HG03060 (cell line): ENCODE data around the gene ATP8B4.
"Not testable (repeated sequence)": the region's sequence is repeated elsewhere in the genome, so short reads cannot be mapped to it uniquely, and the experiment has no call there.

Experiments
- ATAC-seq: cut with Tn5 transposase; IDR thresholded peaks from one replicate; pipeline ENCODE4 v1.9.1; 2021; ENCODE audit warnings: low read depth, moderate number of reproducible peaks; ENCODE audit not compliant: unreplicated experiment

The ATP8B4 gene

DNA sequence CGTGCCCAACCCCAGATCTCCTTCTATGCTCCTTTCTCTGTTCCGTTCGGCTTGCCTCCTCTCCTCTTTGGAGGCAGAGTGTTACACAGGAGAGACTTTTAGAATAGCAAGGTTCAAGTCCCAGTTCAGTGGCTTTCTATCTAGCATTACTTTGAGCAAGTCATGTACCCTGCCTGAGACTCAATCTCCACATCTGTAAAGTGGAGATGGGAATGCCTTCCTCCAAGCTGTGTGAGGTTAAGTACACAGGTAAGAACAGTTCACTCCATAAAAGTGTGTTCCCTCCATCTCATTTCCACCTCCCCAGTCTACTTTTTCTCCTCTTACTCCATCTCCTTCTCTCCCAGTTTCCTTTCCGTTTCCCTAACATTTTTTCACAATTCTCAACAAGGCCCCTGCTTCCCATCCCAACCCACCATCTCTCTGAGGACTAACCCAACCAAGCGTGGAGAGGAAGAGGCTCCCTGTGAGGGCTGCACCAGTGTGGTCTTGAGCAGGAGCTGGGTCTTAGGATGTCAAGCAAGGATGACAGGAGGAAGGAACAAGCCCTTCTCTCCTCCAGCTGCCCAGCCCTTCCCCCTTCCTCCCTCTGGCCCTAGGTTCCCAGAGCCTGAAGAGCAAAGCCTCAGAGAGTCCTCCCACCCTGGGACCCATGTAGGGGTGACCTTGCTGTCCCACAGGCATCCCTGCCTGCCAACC, 6.4 kb downstream of the ATP8B4 start:
- ATAC-seq: no peak

DNA sequence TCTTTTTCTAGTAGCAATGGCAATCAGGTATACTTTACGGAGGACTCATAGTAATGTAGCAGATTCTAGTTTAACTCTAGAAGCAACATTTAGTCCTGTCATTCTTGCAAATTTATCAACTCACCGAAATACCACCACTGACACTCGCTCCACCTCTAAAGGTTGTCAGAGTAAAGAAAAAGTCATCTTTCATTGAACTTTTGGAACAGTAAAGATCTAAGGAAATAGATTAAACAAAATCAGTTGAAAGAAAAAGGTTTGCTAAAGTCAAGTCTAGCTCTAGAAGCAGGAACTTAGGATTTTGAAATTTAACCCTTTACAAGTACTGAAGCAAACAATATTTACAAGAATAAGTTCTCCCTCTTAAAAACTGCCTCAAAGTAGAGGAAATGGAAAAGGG, 8.7 kb downstream of the ATP8B4 start:
- ATAC-seq: no peak

DNA sequence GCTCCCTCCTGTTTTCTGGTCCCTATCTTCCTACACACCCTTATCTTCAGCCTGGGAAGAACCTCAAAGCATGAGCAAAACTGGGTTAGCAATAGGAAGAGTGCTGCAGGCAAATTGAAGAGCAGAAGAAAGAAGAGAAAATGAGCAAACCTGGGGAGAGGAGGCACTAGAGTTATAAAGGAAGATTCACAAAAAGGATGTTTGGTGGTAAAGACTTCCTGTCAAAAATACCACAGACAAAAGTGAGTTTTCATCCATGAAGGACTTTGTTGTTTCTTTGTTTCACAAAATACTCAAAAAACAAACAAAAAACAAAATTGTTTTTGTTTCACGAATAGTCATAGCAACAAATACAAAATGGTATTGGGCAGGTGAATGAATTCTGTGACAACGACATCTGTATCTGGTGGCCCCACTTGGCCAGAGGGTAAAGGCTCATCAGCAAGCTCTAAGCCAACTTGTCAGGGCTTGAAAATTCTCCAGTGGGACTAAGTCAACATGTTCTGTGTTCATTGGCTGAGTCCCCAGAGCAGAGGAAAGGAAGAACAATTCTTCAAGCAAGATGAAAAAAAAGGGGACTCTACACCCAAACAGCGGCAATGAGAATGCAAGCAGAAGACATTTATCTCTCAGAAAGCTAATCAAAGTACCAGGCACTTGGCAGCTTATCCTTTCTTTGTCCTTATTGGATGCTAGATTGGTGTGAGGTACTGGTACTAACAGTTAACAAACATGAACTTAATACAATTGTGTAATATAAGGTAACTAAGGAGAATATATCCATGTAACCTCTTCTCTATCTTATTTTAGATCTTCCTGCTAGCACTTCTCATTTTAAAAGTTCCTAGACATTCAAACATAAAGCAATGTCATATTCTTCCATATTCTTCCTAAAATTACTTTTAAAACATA, 9.7 kb downstream of the ATP8B4 start:
- no peak for ATAC-seq

DNA sequence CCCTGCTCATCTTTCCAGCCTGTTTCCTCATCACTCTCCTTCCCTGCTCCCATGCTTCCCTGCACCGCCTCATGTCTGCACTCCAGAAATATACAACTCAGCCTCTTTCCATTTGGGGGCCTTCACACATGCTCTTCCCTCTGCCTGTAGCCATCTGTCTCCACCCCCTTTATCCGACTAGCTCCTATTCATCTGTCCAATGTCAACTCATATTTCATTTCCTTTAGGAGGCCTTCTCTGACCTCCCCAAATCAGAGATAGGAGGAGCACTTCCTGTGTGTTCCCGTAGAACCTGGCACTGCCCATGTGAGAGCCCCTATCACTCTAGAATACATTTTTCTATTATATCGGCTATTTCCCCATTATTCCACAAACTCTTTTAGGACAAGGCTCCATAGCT, 10.6 kb downstream of the ATP8B4 start:
- no peak for ATAC-seq

DNA sequence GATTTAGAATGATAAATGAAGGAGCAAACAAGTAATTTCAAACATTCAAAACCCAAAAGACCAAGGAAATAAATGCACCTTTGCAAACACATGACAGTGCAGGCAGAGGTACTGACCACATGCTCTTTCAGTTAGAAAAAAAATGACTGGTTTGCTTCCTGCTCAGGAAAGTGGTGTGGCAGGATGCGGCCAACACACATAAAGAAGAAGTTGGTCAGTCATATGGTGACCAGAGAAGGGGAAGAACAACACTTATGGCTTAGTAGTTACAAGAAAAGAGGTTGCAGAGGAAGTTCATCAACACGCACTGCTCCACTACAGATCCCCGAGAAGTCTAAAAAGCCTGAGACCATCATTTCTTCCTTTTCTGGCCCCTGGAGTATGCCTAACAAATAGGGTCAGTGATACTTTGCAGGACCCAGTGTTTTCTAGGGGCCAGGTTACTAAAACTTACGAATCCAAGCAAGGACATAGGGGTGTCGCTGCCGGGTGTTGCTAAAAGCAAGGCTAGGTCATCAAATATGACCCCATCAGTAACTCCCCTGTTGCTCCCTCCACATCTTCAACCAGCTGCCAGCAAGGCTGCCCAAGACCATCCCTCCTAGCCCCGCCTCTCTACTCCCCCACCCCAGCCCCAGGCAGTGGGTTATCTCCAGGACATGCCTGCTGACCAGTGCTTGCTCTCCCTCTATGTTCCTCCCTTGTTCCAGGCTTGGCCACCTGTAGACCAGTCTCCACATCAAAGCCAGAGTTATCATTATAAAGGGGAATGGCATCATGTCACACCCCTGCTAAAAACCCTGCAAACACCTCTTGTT, 11.2 kb downstream of the ATP8B4 start:
- peak; percentile 87 for ATAC-seq

DNA sequence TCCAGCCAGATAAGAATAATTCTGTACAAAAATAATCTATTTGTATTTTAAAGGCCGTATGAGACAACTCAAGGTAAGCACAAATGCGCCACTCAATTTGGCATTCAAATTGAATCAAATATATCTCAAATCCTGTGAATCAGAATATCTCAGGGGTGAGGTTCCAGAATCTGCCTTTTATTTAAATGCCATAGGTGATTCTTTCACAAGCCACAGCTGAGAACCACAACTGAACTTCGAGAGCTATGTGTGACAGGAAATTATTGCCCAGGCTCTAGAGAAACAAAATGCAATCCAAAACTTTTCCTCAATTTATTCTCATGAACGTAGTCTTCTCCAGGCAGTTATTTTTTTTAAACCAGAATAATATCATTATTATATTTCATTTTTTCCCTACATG, 11.9 kb downstream of the ATP8B4 start:
- no peak for ATAC-seq

DNA sequence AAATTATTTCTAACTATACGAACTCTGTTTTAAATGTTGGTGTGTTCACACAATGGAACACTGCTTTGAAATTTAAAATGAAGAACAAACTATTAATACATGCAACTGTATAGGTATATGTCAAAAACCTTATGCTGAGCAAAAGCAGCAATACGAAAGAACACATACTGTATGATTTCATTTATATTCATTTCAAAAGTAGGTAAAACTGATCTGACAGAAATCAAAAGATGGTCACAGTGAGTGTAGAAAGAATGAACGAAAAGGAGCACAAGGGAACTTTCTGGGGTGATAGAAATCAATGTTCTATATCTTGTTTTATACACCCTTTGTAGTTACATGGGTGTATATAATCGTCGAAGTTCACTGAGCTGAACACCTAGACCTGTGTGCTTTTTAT, 12.6 kb downstream of the ATP8B4 start:
- ATAC-seq: no peak

DNA sequence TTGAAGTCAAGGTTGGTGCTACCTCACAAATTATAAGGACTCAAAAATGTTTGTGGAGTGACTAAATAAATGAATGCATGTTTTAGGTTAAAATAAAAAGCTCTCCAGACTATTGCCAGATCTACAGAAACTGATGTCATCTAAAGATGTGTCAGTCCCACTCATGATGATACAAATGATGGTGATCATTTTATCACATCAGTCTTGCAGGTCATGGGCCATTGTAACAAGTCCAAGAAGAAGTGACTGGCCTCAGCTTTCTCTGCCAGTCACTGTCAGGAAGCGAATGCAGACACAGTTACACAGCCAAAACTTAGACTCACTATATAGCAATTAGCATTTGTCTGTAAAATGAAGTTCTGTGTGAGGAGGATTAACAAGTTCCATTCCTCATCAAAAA, 18.5 kb downstream of the ATP8B4 start:
- no peak for ATAC-seq

DNA sequence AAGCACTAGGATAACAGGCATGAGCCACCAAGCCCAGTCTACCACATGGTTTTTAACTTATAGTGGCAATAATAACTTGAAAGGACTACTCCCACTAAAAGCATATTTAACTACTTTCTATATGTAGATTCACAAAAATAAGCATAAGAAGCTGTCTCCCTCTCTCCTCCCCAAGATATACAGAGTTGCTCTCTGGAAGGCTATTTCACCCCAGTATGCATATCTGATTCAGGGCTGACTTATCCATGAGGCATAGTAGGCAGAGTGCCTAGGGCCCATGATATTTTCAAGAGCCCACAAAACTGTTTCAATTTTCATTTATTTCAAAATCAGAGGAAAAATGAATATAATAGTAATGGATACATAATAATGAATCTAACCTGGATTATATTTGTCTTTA, 20.5 kb downstream of the ATP8B4 start:
- ATAC-seq: no peak

DNA sequence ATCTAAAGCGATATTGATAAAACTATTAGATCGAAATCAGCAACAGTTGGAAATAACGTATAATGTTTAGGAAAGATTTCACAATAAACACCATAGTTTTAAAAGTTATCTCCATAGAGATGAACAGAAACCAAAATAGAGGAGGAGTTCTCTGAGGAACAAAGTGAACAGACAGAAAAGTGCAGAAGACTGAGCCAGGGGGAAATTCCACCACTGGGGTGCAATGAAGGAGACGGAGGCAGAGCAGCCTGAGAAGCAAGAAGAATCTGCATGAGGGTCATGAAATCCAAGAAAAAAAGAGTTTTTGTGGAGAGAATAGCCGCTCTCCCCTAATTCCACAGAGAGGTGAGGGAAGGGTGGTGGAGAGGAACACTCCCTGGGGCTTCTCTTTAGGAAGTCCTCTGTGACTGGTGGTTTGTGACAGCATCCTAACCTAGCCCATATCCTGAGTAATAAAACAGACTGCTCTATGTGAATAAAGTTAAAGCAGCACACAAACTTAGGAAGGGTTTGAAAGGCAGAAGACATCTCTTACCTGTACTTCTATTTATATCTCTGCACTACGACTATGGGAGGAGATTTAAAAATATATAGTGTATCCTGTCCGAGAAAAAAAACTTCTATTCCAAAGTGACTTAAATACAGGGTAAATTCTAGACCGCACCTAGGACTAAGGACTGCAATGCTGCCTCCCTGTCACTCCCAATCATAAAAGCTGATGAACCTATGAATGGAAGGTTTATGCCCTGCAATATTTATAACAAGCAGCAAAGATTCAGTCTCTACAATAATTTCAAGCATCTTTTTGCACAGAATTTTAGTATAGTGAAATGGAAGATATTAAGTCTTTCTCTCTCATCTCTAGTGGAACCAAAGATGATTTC, 22.9 kb downstream of the ATP8B4 start:
- ATAC-seq: no peak

DNA sequence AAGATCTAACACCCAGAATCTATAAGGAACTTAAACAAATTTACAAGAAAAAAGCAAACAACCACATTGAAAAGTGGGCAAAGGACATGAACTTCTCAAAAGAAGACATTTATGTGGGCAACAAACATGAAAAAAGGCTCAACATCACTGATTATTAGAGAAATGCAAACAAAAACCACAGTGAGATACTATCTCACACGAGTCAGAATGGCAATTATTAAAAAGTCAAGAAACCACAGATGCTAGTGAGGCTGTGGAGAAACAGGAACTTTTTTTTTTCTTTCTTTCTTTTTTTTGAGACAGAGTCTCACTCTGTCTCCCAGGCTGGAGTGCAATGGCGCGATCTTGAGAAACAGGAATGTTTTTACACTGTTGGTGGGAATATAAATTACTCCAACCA, 29.6 kb downstream of the ATP8B4 start:
- ATAC-seq: not testable (repeated sequence)

DNA sequence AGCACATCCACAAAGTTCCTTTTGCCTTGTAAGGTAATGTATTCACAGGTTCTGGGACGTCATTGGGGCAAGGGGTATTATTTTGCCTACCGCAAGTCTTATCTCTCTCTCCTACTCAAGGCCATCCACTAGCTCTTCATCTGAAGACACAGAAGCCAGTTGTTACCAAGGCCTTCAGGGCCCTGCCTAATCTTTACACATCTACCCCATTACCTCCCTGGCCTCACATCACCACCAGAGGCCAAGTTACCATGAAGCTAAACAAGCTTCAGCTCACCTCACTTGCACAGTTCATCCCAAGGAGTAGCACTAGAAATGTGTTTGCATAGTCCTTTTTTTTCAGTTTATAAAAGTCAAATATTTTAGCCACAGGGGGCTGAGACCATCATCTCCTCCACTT, 34.1 kb downstream of the ATP8B4 start:
- ATAC-seq: no peak

DNA sequence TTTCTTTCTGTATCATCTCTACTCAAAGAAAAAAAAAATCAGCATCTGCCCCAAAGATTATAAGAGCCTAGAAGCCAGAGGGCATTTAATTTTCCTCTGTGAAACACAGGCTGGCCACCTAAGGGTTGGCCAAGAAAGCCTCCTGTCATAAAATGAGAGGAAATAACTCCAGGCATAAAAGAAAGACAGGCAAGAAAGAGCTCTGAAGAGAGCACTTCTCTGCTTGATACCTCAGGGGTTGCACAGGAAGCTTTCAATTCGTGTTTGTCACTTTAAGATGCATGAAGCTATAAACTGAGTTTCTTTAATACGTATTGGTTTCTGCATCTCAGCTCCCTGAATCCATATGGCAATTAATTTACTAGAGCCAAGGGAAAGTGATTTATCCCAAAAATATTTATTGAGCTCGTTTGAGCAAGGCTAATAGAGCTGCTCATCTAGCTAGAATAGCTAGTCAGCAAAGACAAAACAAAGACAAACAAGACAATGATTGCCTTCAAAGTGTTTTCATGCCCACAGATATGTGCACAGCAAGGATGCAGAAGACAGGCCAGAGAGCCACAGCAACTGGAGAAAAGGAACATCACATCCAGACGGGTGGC, 35.5 kb downstream of the ATP8B4 start:
- ATAC-seq: no peak

DNA sequence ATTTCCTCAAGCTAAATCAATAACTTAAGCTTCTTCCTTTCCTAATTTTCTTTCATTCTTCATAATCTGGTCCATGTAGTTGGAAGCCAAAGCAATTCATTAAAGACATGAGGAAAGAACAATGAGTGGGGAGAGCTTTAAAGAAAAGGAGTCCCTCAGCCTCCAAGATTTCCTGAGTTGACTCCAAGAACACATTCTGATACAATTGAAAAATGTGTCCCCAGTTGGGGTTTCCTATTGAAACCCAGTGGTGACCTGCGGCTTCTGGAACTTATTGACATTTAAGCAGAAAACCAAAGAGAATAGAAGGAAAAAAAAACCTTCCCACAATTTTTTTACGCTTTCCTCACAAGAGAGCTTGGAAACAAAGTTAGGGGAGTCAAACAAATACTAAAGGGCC, 37.0 kb downstream of the ATP8B4 start:
- ATAC-seq: no peak

DNA sequence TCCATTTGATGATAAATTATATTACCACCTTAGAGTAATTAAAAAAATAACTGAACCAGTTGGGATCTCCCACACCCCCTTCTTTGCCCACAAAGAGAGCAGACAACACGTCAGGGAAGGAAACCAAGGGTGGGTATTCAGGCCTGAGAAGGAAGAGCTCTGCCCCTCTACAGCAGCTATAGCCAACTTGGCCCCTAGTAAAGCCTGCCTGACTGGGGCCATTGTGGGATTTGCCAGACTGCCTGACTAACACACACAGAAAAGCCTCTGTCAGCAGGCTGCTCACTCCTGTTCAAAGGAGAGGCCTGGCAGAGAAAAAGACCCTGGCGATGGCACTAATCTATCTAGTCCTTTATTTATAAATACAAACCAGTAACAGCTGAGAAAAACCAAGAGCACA, 41.4 kb downstream of the ATP8B4 start:
- no peak for ATAC-seq

DNA sequence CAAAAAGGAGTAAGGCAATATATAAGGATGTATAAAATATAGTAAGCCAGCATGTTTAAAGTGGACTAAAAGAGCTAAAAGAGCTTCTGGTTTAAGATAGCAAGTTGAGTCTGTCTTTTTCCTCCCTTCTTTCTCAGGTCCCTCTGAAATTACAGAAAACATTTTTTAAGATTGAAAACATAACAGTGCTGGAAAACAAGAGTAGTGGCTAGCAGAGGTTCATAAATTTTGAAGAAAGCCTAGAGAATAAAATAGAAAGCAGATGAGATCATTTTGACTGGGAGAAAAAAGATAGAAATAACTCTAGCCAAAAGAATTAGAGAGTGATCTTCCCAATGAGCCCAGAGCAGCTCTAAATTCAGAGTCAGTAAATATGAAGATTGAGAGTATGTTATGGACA, 41.9 kb downstream of the ATP8B4 start:
- no peak for ATAC-seq

DNA sequence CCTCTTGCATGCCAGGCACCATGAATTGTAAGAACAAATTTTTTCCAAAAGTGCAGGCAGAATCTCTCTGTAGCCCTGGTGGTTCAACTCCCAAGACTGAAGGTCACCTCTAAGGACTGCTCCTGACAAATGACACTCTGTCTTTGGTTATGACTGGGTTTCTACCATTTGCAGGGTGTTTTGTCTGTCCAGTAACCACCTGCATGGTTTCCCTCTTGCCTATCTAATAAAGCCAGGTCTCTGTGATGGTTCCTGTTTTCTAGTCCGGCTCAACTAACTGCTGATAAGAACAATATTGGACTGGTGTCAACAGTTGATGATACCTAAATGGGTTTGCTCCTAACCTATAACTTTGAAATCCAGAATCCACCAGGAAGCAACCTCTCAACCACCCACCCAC, 43.7 kb downstream of the ATP8B4 start:
- no peak for ATAC-seq

DNA sequence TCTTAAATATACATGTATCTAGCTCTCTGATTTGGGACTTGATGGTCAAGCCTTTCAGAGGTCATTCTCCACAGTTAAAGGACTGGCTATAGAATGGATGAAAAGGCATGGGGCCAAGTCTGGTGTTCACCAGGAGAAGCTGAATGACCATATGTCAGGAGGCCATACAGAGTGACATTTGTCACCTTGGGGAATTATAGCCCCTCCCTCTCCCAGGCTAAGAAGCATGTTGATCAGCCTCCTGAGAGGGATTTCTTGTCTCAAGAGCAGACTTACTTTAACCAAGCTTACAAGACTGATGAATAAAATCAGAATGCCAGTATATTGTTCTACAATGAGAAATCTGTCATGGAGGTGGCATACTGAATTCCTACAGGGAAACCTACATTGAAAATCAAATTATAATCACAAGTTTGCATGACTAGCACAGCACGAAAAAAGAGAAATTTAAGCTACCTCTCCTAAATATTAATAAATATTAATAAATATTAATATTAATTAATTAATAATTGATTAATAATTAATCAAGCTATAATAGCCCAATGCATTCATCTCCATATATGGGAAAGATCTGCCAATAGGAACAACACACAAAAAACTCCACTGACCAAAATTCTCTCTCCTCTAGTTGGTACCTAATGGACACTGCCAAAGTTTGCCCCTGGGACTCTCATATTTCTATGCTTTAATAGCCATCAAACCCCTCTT, 47.3 kb downstream of the ATP8B4 start:
- ATAC-seq: no peak

DNA sequence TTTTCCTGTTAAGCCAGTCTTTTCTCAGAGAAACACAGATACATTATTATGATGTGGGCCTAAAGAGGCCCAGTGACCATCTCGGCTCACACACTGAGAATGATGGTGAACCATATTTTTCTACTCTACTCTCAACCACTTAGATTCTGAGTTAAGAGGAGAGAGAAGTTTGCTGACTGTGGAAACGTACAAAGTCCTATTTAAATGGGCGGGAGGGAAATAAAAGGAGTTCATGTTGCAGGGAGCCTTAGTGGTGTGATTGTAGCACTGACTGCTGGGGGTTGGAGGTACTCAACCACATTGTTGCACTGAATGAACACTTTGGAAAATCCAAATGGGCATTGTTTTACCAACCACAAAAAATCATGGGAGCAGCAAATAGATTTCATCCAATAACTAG, 51.0 kb downstream of the ATP8B4 start:
- no peak for ATAC-seq
